Posterior cingulate gyrus (tissue), 11 donors: Measurements from ENCODE around the gene INSC.

Experiments used
- DNase-seq, 10 donors: peaks; one replicate each; pipeline versions ENCODE4 v3.0.0 to v3.0.0-alpha.2; 2020 to 2021; ENCODE audit warnings: mixed read lengths in 3 of 10
- intact Hi-C: fragments of 100-400 bp; cut with DNase I; formaldehyde crosslinking; loops from one replicate; pipeline ENCODE4 v1.15.1; 2023

Gene INSC

DNA sequence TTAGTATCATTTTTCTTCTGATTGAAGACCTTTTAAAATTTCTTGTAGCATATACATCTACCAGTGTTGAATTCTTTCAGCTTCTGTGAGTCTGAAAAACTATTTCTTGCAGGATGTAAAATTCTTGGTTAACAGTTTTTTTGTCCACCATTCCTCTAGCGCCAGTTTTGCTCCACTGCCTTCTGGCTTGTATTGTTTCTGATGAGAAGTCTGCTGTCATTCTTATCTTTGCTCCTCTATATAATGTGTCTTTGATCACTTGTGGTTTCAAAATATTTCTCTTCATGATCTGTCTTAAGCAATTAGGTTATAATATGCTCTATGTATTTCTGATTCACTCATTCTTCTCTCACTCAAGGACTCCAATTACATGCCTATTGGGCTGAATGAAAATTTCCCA, 152.3 kb downstream of the INSC start:
- intact Hi-C loops: no loop called here

DNA sequence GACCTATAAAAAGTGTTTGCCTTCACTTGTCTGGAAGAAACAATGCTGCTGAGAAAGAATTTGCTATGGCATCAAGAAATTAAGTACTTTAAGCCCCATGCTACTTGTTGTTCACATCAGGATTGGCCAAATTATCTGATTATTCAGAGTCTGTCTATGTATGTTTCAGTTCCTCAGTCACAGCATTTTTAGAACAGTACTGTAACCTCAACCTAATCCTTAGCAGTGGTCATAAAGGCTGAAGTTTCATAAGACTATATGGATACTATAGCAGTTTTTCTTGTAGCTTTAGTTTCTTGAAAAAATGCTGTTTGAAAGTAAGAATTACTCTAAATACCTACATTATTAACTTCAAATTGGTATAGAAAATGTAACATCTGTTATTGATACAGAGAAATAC, 153.9 kb downstream of the INSC start:
- intact Hi-C loops: no loop called here

More for the DNA sequence above, 152.3 kb downstream of the INSC start:
- no peak for DNase-seq

DNA sequence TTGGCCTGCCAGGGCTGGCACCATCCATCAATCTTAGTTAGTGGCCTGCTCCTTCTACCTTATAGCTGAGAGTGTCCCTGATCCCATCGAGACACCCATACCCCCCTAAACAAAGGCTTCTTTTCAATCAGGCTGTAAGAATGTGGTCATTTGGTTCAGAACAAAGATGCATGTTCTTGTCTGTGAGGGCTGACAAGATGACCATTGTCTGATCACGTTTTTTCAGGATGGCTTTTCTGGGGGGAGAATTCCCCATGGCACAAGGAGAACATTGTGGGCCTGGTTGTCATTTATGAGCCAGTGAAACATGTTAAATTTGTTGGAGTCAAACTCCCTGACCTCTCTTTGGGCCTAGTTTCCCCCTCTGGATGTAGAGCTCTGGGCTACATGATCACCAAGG, 160.4 kb downstream of the INSC start:
- peak in 2 of 10 donors; percentile 17 to 22 for DNase-seq
- intact Hi-C loops: no loop called here

More for the DNA sequence above, 153.9 kb downstream of the INSC start:
- no peak for DNase-seq

DNA sequence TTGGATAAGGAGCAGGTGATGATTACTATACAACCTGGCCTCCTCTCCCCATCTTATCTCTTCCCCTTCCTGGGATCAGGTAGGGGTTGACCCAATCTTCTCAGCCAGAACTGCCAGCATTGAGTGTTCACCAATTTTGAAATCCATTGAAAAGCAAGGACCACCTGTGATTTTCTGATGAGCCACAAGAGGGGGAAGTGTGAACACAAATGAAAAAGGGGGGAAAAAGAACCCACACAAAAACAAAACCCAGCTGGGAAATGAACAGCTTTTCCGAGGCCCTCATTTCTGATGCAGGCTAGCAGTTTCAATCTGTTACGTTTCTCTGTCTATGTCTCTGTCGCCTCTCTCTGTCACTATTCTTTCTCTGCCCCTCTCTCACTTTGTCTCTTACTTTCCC, 161.9 kb downstream of the INSC start:
- no peak for DNase-seq
- intact Hi-C loops: no loop called here

DNA sequence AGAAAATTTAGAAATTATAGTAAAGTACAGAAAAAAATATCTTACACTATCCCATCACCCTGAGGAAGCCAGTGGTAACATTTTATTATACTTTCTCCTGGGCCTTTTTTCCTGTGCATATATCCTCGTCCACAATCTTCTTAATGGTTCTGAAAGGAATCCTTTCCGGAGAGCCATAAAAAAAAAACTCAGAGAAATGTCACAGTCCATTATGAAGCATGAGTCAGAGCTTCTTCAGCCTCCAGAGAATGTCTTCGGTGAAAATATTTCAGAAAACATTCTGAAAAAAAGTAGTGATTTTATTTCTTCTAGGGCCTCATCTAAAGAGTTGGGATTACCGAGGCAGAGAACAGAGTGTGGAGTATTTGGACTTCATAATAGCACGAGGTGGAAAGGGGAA, 163.4 kb downstream of the INSC start:
- intact Hi-C loops: no loop called here
- no peak for DNase-seq

DNA sequence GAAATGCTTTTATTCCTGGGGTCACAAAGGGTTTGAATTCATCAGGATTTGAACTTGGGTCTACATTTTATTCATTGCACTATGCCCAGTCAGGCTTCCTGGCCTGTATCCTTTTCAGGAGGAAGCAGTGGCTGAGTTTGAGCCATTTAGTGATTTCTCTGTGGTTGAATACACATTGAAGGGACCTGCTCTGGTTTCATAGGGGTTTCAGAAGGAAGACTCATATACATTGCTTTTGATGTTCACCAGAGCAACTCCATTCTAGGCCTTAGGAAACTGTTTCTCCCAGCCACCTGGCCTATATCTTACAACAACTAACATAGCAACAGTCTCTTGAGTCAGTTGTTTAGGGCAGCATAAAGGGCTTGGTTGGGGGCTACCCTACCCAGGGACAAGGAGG, 165.7 kb downstream of the INSC start:
- no peak for DNase-seq
- intact Hi-C loops: no loop called here

DNA sequence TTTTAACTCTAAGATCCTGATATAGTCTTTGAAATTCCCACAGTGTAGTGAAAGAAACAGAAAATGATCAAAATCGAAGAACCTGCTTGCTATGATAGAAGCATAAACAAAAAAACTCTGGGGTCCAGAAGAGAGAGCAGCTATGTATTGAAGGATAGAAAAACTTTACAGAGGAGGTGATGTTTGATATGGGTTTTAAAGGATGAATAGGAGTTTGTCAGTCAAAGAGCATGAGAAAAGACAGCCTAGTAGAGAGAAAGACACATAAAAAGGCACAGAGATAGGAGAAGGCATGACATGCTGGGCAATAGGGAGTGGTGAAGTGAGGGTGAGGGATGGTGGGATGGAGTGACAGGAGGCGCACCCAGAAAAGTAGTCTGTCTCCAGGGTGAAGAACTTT, 168.0 kb downstream of the INSC start:
- DNase-seq: no peak
- intact Hi-C loops: no loop called here

DNA sequence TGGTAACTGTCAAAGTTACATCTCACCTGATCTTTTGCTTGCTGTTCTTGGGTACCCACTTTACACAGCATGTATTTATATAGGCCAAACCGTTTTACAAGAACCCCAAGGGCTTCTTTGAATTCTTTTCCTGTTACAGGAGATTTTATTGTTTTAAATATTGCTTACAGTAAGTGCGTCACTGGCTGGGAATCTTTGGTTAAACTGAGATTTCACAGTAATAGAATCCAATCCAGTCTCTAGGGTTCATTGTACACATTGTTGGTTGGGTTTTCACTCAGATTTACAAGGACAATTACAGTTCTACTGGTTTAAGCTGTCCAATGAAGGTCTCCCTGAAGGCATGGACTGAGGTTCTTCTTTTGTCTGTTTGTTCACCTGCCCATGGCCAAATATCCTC, 171.7 kb downstream of the INSC start:
- no peak for DNase-seq
- intact Hi-C loops: no loop called here

DNA sequence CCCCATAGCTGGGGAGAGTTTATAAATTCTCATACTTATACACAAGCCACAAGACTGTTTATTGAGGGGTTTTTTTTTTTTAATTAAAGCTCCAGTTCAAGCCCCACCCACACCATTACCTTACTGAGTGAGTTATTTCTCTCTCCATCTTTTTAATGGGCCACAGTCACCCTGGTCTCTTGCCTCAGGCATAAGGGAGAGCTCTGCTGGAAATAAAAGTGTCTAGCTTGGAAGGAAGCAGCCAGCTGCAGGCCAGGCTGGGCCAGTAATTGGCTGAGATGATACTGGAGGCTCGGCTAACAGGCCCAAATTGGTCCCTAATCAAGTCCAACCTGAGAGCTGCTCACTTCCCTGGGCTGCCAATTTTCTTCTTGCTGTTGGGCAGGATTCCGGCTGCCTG, 174.1 kb downstream of the INSC start:
- intact Hi-C loops: no loop called here
- DNase-seq: no peak

DNA sequence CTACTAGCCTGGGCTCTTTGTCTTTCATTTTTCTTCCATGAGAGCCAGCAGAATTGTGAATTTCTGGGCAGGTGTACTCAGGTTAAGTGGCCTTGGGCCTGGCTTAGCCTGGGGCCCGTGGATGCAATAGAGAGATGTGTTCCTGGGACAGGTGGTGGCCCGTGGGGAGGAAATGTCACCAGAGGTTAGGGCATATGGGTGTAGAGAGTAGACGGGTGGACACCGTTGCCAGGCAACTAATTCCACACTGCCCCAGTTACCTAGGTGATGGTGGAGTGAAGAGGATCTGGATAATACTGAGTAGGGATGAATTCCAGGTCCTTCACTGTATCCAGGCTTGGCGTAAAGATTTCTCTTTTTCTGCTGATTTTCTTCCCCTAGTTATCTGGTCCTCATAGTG, 175.0 kb downstream of the INSC start:
- intact Hi-C loops: no loop called here
- DNase-seq: peak in 1 of 10 donors; percentile 61

DNA sequence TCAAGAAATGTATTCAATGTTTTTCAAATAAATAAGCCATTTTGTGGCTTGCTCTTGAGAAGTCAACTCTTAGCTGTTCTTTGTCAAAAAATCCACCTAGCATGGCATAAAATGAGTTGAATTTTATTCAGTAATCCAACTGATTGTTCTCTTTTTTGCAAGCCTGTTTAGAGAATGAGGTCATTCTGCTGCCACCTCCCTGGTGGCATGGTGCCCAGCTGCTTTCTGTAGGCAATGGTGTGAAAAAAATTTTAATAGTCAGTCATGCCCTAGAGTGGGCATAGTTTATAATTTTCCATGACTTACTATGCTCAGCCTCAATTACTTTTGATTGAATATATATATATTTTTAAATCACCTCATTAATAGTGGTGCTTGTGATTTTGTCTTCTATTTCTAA, 177.2 kb downstream of the INSC start:
- intact Hi-C loops: no loop called here
- peak in 1 of 10 donors; percentile 23 for DNase-seq

DNA sequence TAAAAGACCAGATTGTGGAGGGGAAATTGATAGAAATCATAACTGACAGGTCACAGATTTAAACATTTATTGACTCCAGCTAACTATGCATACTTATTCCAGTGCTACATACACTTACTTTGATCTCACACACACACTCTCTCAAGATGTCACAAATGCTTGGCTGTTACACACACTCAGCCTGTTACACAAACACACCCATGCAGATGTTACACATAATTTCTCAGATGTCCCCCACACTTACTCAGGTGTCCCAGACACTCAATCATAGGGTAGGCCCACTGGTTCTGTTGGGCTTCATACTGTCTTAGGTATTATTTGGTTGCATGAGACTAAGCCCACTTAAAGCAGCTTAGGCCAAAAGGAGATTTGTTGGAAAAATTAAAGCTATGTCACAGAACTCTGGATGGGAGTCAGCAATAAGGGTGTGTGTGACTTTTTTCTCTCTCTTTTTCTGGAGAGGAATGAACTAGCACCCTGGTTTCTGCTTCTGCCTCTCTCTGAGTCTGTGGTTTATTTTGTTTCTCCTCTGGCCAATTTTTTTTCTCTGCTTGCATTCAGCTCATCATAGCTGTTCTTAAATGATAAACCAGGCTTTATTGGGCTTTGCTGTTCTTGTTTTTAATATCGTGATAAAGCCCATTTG, 179.4 kb downstream of the INSC start:
- intact Hi-C loops: no loop called here
- DNase-seq: no peak

DNA sequence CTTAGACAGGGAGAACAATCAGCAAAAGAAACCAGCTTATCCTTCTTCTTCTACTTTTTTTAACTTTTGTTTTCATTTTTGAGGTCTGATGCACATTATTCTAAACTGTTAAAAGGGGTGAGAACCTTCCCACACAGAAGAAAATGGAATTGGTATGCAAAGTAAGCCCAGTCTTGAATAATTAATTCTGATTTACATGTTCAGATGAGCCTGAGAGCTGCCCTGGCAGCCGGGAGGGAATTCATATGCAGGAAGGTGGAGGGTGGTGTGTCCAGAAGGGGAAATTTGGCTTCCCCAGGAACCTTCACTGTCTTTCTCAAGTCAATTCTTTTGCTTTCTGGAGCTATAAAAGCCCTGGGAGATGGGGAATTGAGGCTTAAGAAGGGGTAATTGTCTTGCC, 181.0 kb downstream of the INSC start:
- no peak for DNase-seq
- intact Hi-C loops: no loop called here
